ENCODE data around the gene RAB6A. TPM values are rescaled to one million over a fixed set of nuclear protein-coding genes. Genes with fewer than 3 reads are reported as not detected.

RAB6A gene
- total RNA-seq, 6 donors from 2014 or later: 63.9 to 161 (median 136) TPM

DNA sequence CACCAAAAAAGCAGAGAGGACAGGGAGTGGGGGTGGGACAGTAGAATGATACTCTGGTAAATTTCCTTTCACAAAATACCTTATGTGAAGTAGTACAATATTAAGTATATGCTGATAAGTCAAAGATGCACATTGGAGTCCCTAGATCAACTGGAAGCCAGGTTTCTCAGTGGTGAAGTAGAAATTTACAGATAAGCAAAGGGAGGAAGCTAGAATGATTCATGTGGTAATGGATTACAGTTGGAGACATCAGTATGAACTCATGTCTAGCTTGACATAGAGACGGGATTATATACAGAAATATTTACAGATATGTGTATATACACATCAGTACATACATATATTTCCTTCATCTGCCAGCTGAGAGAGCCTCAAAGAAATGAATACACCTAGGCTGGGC is 93.0 kb downstream of the RAB6A start:
- Histone ChIP-seq H3K9me3 (no peaks in the 10 kb centered on the region), H3K4me1 (peaks cover 0 to 5% (median 0%) of the 10 kb centered on the region in 4 donors), H3K4me3 (no peak overlapping the region), H3K27ac (no peak overlapping the region), H3K27me3 (no peaks in the 10 kb centered on the region), H3K36me3 (no peaks in the 10 kb centered on the region)
- ATAC-seq (ENCODE audit: low FRiP score in 2 of 2): no peak
- no peak for TF ChIP-seq EP300 (IDR thresholded peaks at IDR 0.05)
- 81 to 91% methylated on average over 1 of the region's 1 CpG for WGBS, 2 donors
- DNase-seq: no peak

DNA sequence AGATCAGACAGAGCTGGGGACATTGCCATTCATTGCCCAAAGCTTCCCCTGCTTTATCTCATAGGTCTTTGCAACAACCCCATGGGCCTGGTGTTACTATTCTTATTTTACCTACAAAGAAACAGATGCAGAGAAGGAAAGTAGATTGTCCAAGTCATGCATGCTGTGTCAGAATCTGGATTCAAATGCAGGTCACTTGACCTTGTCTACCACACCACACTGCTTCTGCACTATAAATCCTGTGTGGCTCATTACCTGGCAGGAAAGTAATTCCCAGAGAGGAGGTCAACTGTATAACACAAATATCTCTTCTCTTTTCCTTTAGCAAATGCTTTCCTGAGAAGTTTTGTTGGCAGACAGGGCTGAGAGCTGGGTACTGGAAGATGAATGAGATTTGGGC is 96.0 kb downstream of the RAB6A start:
- H3K36me3 ChIP-seq: no peaks in the 10 kb centered on the region
- H3K27ac ChIP-seq: no peak overlapping the region
- H3K9me3 ChIP-seq: no peaks in the 10 kb centered on the region
- H3K4me3 ChIP-seq: no peak overlapping the region
- ATAC-seq (ENCODE audit: low FRiP score in 2 of 2): no peak
- no peaks in the 10 kb centered on the region for H3K27me3 ChIP-seq
- TF ChIP-seq POLR2AphosphoS5 (IDR thresholded peaks at IDR 0.05) (no peak), EP300 (IDR thresholded peaks at IDR 0.05) (no peak), POLR2A (IDR thresholded peaks at IDR 0.05) (no peak)
- TF ChIP-seq, protein P1, sequence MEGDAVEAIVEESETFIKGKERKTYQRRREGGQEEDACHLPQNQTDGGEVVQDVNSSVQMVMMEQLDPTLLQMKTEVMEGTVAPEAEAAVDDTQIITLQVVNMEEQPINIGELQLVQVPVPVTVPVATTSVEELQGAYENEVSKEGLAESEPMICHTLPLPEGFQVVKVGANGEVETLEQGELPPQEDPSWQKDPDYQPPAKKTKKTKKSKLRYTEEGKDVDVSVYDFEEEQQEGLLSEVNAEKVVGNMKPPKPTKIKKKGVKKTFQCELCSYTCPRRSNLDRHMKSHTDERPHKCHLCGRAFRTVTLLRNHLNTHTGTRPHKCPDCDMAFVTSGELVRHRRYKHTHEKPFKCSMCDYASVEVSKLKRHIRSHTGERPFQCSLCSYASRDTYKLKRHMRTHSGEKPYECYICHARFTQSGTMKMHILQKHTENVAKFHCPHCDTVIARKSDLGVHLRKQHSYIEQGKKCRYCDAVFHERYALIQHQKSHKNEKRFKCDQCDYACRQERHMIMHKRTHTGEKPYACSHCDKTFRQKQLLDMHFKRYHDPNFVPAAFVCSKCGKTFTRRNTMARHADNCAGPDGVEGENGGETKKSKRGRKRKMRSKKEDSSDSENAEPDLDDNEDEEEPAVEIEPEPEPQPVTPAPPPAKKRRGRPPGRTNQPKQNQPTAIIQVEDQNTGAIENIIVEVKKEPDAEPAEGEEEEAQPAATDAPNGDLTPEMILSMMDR (IDR thresholded peaks at IDR 0.05): no peak
- no peak for DNase-seq
- H3K4me1 ChIP-seq: peaks cover 11 to 15% (median 11%) of the 10 kb centered on the region in 4 donors

DNA sequence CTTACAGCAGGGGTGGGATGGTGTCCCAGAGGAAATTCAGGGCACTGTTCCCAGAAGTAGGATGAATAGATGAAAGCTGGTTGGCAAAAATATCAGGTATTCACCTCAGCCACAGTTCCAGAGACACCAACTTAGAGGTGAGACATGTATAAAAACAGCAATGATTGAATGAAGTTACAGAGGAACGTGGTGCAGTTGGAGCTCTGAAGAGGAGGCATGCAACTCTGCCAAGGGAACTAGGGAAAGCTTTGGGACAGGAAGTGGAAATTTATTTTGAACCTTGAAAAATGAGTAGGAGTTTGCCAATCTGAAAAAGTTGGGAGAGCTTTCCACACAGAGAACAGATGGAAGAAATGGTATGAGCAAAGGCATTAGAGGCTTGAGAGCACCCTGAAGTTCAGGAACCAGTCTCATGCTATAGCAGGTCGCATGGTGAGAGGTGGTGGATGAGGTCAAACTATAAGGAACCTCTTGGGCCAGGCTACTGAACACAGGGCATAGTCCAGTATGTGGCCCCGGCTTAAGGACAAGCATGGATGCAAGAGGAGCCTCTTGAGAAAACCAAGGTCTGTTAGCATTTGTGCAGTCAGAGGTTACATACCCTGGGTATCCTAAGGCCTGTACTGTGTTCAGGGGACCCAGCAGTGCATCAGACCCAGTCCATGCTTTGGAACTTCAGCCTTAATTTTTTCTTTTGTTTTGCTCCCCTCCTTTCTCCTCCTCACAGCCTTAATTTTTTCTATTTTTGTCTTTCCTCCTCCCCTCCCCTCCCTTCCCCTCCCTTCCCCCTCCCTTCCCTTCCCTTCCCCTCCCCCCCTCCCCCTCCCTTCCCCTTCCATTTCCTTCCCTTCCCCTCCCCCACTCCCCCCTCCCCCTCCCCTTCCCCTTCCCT is 97.0 kb downstream of the RAB6A start:
- WGBS, 2 donors: 69 to 80% methylated on average over 3 of the region's 3 CpGs
- no peak overlapping the region for H3K27ac ChIP-seq
- DNase-seq: no peak

DNA sequence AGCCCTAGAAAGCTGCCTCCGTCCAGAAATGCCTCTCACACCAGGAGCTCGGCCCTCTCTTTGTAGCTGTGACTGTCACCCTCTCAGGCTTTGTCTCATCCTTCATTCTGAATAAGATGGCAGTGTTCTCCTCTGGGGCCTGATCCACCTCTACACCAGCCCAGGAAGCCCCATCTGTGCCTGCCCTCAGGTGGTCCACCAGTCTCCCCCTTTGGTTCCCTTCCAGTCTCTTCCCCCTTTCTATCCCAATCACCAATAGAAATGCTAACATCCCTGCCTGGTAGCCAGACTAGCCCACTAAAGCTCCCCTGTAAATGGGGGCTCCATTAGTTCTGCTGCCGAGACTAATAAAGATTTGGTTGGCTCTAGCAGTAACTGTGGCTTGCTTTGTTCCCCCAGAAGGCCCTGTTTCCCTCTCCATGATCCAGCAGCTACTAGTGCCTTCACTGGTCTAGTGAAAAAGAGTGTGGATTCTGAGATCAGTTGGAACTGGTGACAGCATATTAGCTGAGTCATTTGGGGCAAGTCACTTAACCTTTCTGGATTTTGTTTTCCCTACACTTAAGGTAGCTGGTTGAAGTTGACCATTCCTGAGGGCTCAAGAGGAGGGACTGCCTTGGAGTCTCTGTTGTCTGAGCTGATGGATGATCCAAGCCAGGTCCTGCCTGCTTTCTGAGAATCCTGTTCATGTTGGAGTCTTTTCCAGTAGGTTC is 98.3 kb downstream of the RAB6A start:
- H3K4me1 ChIP-seq: peaks cover 11 to 15% (median 11%) of the 10 kb centered on the region in 4 donors
- no peak overlapping the region for H3K27ac ChIP-seq
- 95 to 96% methylated on average over 3 of the region's 3 CpGs for WGBS, 2 donors
- H3K36me3 ChIP-seq: no peaks in the 10 kb centered on the region
- no peaks in the 10 kb centered on the region for H3K27me3 ChIP-seq
- TF ChIP-seq EP300 (IDR thresholded peaks at IDR 0.05): no peak
- TF ChIP-seq POLR2A (IDR thresholded peaks at IDR 0.05): no peak
- TF ChIP-seq, protein P1 (IDR thresholded peaks at IDR 0.05): no peak
- no peak for TF ChIP-seq POLR2AphosphoS5 (IDR thresholded peaks at IDR 0.05)
- DNase-seq (no peak), ATAC-seq (ENCODE audit: low FRiP score in 2 of 2) (no peak)
- H3K4me3 ChIP-seq: no peak overlapping the region
- H3K9me3 ChIP-seq: no peaks in the 10 kb centered on the region

More for the DNA sequence above, 97.0 kb downstream of the RAB6A start:
- ATAC-seq (ENCODE audit: low FRiP score in 2 of 2): no peak
- no peaks in the 10 kb centered on the region for H3K36me3 ChIP-seq
- no peaks in the 10 kb centered on the region for H3K9me3 ChIP-seq
- no peaks in the 10 kb centered on the region for H3K27me3 ChIP-seq
- H3K4me1 ChIP-seq: peaks cover 11 to 15% (median 11%) of the 10 kb centered on the region in 4 donors
- no peak overlapping the region for H3K4me3 ChIP-seq
- no peak for TF ChIP-seq EP300 (IDR thresholded peaks at IDR 0.05)
- TF ChIP-seq POLR2AphosphoS5 (IDR thresholded peaks at IDR 0.05): no peak
- TF ChIP-seq POLR2A (IDR thresholded peaks at IDR 0.05): no peak
- TF ChIP-seq, protein P1 (IDR thresholded peaks at IDR 0.05): no peak

DNA sequence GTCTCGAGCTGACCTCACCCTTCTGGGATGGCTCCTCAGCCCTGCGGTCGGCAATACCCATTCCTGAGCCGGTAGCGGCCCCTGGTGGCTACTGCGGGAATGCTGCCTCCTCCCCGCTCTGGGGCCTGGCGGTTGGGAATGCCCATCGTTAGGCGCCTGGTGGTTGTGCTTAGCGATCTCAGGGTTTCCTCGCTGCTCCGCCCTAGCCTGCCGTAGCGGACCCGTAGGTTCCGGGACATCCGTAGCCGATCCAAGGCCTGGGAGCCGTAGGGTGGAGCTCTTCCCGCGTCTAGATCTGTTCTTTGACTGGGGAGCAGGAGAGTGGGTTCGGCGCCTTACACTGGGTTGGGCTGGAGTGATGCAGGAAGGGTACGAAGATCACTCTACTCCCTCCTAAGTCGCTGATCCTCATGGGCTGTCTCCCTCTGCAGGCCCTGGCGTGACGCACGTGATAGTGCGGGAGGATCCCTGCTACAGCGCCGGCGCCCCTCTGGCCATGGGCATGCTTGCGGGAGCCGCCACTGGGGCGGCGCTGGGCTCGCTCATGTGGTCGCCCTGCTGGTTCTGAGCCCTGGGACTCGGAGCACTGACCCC is 99.7 kb downstream of the RAB6A start:
- ATAC-seq (ENCODE audit: low FRiP score in 2 of 2): peak; percentile 94 to 97
- Histone ChIP-seq H3K9me3 (no peaks in the 10 kb centered on the region), H3K36me3 (no peaks in the 10 kb centered on the region), H3K4me1 (peaks cover 11 to 15% (median 11%) of the 10 kb centered on the region in 4 donors), H3K27ac (no peak overlapping the region), H3K4me3 (peak overlapping the region in 3 of 4 donors; percentile 7 to 35 (median 35)), H3K27me3 (no peaks in the 10 kb centered on the region)
- 9 to 19% methylated on average over 13 to 39 of the region's 40 CpGs for WGBS, 2 donors
- DNase-seq: peak; percentile 89 to 96
- no peak for TF ChIP-seq EP300 (IDR thresholded peaks at IDR 0.05)
- TF ChIP-seq POLR2AphosphoS5 (IDR thresholded peaks at IDR 0.05): no peak
- TF ChIP-seq, protein P1 (IDR thresholded peaks at IDR 0.05): peak; percentile 95 to 99 (median 98)
- no peak for TF ChIP-seq POLR2A (IDR thresholded peaks at IDR 0.05)
